NCI-H748 (cell line): Measurements from ENCODE around the gene AMH.
"Not testable (repeated sequence)": the region's sequence is repeated elsewhere in the genome, so short reads cannot be mapped to it uniquely, and the experiment has no call there.

Source experiments
- DNase-seq: peaks from one replicate; lab custom pipeline; 2025; ENCODE audit not compliant: unreplicated experiment; lab: John Stamatoyannopoulos, UW

AMH gene

GRCh38 chr19:2249010-2249866 is at the start of gene AMH:
TSS of gene AMH (plus strand) at chr19:2249323. CDS start at chr19:2249333, 10 bp downstream.
- no peak for DNase-seq

GRCh38 chr19:2199861-2200623 is 49.1 kb upstream of the AMH start:
- no peak for DNase-seq

GRCh38 chr19:2200624-2201294 is 48.4 kb upstream of the AMH start:
- not testable (repeated sequence) for DNase-seq

- no peak for DNase-seq
Observed at GRCh38 chr19:2201473-2202148, 47.5 kb upstream of the AMH start.

GRCh38 chr19:2202366-2202765 is 46.8 kb upstream of the AMH start:
- DNase-seq: no peak

GRCh38 chr19:2207008-2207407 is 42.1 kb upstream of the AMH start:
- DNase-seq: no peak

GRCh38 chr19:2207991-2208860 is 40.9 kb upstream of the AMH start:
- no peak for DNase-seq

- no peak for DNase-seq
Observed at GRCh38 chr19:2208975-2209374, 40.1 kb upstream of the AMH start.

GRCh38 chr19:2209408-2209807 is 39.7 kb upstream of the AMH start:
- DNase-seq: no peak

- no peak for DNase-seq
Observed at GRCh38 chr19:2210206-2210605, 38.9 kb upstream of the AMH start.

GRCh38 chr19:2210987-2211740 is 38.0 kb upstream of the AMH start:
- DNase-seq: no peak

- no peak for DNase-seq
Observed at GRCh38 chr19:2212861-2213711, 36.0 kb upstream of the AMH start.

GRCh38 chr19:2213799-2214198 is 35.3 kb upstream of the AMH start:
- DNase-seq: no peak

GRCh38 chr19:2214251-2214650 is 34.9 kb upstream of the AMH start:
- DNase-seq: no peak

GRCh38 chr19:2215281-2215751 is 33.8 kb upstream of the AMH start:
- no peak for DNase-seq

GRCh38 chr19:2216361-2217225 is 32.5 kb upstream of the AMH start:
- no peak for DNase-seq

GRCh38 chr19:2217591-2217990 is 31.5 kb upstream of the AMH start:
- no peak for DNase-seq
